GM21423 (cell line): ENCODE measurements around the gene INMT.

Experiments
- ATAC-seq: cut with Tn5 transposase; IDR thresholded peaks from one replicate; pipeline ENCODE4 v1.9.1; 2021; ENCODE audit warnings: mild to moderate bottlenecking, moderate library complexity; ENCODE audit not compliant: unreplicated experiment

INMT gene

DNA sequence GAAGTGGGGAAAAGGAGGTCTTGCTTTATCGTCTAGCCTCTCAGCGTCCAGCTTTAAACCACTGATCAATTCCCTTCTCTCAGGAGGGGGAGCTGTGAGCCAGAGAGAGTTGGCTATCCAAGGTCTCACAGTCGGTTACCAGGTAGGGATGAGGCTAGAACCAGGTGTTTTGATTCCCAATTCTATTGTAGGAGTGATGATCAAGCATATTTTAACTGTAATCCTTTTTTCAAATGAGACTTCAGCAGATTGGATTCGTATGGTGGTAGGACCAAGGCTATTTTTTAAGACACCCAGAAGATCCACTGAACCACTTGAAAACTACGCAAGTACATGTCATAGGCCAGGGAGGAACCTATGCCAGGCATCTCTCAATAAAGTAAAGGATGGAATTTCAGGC lies 27.6 kb downstream of the INMT start:
- ATAC-seq, result no peak

DNA sequence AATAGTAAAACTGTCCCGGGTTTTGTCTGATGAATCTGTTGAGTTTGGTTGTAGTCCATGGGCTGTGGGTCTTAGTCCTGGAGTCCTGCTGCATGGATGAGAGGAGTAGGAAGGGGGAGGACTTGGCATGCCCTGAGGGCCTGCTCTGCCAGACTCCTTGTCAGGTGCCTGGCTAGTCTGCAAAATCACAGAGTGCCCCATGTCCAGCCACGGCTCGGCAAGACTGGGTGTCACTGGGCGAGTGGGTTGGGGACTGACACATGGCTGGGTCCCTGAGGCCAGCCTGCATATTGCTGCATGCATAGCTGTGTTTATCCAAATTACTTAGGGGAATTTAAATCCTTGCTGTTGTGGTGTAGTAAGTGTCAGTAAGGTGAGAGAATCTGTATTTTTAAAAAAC lies 29.0 kb downstream of the INMT start:
- ATAC-seq, result no peak

- no peak for ATAC-seq
Measured at GRCh38 chr7:30782690-30783089, 30.8 kb downstream of the INMT start.

DNA sequence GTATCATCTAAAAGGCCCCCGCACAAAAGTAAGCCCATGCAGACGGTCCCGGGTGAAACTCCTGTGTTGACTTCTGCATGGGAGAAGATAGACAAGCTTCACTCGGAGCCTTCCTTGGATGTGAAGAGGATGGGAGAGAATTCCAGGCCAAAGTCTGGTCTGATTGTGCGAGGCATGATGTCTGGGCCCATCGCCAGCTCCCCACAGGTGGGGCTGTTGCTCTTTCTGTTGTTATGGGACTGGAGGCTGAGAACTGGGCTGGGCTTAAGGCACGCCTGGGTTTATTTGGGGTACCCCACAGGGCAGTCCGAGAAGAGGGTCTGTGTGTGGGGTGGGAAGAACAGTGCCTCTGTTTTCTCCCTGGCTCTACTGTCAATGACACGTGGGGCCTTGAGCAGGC lies 33.9 kb downstream of the INMT start:
- no peak for ATAC-seq

GRCh38 chr7:30787486-30787885 lies 35.6 kb downstream of the INMT start:
- ATAC-seq, result no peak

- ATAC-seq, result no peak
Measured at GRCh38 chr7:30788640-30789333, 36.9 kb downstream of the INMT start.

GRCh38 chr7:30789334-30789711 lies 37.4 kb downstream of the INMT start:
- ATAC-seq, result no peak

DNA sequence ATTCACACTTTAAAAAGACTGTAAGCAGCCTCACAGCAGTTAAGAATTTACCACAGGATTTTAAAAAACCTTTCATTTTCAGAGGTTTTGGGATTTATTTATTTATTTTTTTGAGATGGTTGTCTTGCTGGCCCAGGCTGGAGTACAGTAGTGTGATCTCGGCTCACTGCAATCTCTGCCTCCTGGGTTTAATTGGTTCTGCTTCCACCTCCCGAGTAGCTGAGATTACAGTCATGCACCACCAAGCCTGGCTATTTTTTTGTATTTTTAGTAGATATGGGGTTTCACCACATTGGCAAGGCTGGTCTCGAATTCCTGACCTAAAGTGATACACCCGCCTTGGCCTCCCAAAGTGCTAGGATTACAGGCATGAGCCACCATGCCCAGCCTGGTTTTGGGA lies 38.4 kb downstream of the INMT start:
- no peak for ATAC-seq

- ATAC-seq, result no peak
Measured at GRCh38 chr7:30791114-30791513, 39.2 kb downstream of the INMT start.

DNA sequence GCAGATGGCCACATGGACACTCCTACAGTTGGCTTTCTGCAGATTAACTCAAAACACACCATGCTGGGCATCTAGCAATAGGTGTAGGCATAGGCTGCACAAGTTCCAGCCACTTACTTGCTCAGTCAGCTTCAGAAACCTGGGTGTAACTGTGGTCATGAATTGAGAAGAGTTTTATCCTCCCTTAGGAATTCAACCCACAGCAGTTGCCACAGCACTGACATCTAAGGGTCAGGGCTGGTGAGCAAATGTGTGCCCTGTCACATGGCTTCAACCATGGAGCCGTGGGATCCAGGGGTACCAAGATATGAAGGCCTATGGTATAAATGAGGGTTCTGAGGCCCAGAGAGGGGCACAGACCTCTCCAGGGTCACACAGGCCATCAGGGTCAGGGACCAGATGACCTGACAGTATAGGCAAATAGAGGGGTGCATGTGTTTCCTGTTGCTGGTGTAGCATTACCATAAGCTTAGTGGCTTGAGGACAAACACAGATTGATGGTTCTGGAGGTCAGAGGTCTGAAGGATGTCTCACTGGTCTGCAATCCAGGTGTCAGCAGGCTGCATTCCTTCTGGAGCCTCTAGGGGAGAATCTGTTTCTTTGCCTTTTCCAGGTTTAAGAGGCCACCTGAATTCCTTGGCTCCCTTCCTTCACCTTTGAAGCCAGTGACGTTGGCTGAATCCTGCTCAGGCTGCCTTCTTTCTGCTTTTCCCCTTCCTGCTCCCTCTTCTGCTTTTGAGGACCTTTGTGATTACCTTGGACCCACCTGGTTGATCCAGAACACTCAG lies 43.4 kb downstream of the INMT start:
- peak; percentile 24 for ATAC-seq

GRCh38 chr7:30796105-30796869 lies 44.4 kb downstream of the INMT start:
- ATAC-seq, result peak; percentile 19

GRCh38 chr7:30797176-30798040 lies 45.5 kb downstream of the INMT start:
- no peak for ATAC-seq

GRCh38 chr7:30799206-30799975 lies 47.5 kb downstream of the INMT start:
- ATAC-seq, result peak; percentile 86

GRCh38 chr7:30799976-30800661 lies 48.2 kb downstream of the INMT start:
- ATAC-seq, result no peak

DNA sequence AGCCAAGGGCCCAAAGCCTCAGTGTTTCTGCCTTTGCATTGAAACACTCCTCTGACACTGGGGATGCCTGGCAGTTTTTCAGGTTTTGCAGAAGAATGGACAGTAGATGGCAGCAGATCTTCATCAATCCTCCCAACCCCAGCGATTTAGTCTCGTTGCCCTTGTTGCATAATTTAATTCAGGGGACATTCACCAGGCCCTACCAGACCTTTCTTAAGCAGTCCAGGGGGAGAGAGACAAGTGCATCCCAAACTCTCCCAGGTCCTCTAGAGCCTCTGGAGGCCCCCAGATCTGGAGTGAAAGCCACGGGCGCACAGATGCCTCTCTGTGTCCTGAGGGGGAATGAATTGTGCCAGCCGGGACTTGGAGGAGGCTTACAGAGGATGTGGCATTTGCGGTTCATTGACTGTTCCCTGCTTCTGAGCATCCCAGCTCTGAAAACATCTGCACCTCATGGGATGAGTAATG lies 48.9 kb downstream of the INMT start:
- peak; percentile 27 for ATAC-seq

DNA sequence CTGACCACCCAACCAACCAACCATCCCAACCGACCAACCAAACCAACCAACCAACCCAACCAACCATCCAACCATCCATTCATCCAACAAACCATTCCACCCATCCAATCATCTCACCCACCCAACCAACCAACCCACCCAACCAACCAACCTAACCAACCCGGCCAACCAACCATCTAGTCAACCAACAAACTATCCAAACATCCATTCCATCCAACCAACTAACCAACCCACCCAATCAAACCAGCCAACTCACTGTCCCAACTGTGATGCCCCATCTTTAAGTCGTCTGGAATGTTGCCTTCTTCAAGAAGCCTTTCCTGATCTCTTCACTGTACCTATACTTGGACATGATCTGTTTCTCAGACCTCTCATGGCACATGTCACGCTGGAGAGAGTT lies 50.9 kb downstream of the INMT start:
- no peak for ATAC-seq

GRCh38 chr7:30804078-30804661 lies 52.2 kb downstream of the INMT start:
- ATAC-seq, result no peak

DNA sequence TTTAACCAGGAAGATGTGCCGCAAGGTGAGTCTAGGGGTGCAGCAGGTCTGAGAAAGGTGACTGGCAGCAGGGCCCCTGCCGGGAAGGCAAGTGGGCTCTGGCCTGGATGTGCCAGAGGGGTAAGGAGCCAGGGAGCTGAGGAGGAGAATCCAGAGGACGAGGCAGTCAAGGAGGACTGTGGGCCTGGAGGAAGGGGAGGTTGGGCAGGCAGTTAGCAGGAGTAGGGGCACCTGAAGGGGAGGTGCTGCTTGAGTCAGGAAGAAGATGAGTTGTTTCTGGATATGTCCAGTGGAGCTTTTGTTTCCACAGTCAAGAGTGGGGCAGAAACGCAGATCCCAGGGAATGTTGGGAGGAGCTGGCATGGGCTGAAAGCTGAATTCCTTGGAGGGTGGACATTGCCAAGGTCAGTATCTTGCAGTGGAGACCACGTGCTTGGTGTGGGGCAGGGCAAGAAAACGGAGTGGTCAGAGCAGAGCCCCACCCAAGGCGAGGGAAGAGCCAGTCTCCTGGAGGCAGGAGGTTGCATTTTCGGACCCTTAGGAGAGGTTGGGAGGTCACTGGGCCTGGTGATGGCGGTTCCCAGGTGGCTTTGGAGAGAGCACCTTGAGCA lies 53.3 kb downstream of the INMT start:
- ATAC-seq, result no peak

- no peak for ATAC-seq
Measured at GRCh38 chr7:30805931-30806330, 54.0 kb downstream of the INMT start.
